GM12864 (cell line): ENCODE data around the gene ERP27.

Experiments used
- DNase-seq: peaks from one replicate; pipeline ENCODE4 v3.0.0-alpha.2; 2011; ENCODE audit warnings: low read depth
- H3K4me3 ChIP-seq: 2 replicates; pipeline ENCODE4 v1.5.1; 2011; ENCODE audit warnings: mild to moderate bottlenecking, low read depth, low read length, control low read depth
- CTCF ChIP-seq: IDR thresholded peaks from 2 replicates; pipeline ENCODE4 v1.5.1; 2011; ENCODE audit warnings: low read depth, mild to moderate bottlenecking, moderate library complexity, low read length, control low read depth, inconsistent platforms; ENCODE audit errors: missing control alignments

The ERP27 gene

GRCh38 chr12:14902465-14902864, 35.9 kb downstream of the ERP27 start:
- TF ChIP-seq CTCF: no peak
- DNase-seq: no peak
- H3K4me3 ChIP-seq: no peak overlapping the region

- TF ChIP-seq CTCF: peak; percentile 6
- no peak for DNase-seq
- no peak overlapping the region for H3K4me3 ChIP-seq
Observed at GRCh38 chr12:14901228-14901562, 37.1 kb downstream of the ERP27 start.

- no peak for DNase-seq
- TF ChIP-seq CTCF: no peak
- H3K4me3 ChIP-seq: no peak overlapping the region
Observed at GRCh38 chr12:14900521-14901227, 37.7 kb downstream of the ERP27 start.

- no peak for DNase-seq
- H3K4me3 ChIP-seq: no peak overlapping the region
- TF ChIP-seq CTCF: no peak
Observed at GRCh38 chr12:14896521-14897169, 41.7 kb downstream of the ERP27 start.

- TF ChIP-seq CTCF: no peak
- no peak for DNase-seq
- no peak overlapping the region for H3K4me3 ChIP-seq
Observed at GRCh38 chr12:14893506-14894250, 44.7 kb downstream of the ERP27 start.

- no peak overlapping the region for H3K4me3 ChIP-seq
- no peak for TF ChIP-seq CTCF
- no peak for DNase-seq
Observed at GRCh38 chr12:14892726-14893505, 45.4 kb downstream of the ERP27 start.
